GM10248 (cell line): ENCODE data around the gene PLOD1.

Experiments
- CTCF ChIA-PET: fragments of 300-600 bp; sonication (Branson Sonifier 250); formaldehyde crosslinking; extraction: SDS; loops from one replicate; lab custom pipeline; 2021; ENCODE audit warnings: antibody characterized with exemption; lab: Yijun Ruan, JAX
- POLR2A ChIA-PET: fragments of 350-650 bp; sonication (Branson Sonifier 250); formaldehyde crosslinking; extraction: SDS; loops from one replicate; lab custom pipeline; 2020; ENCODE audit warnings: antibody characterized with exemption; lab: Yijun Ruan, JAX
- DNase-seq: peaks from one replicate; pipeline ENCODE4 v3.0.0; 2012; ENCODE audit errors: extremely low spot score
- TF ChIP-seq, protein P1 (sequence below): IDR thresholded peaks from 2 replicates; pipeline ENCODE4 v1.5.1; 2012; ENCODE audit warnings: mild to moderate bottlenecking, low read depth; ENCODE audit errors: extremely low read depth, missing control alignments, control extremely low read depth

Gene PLOD1

GRCh38 chr1:12001249-12001917 lies 66.9 kb downstream of the PLOD1 start:
- CTCF ChIA-PET = interaction anchor here (0.6 to 4.2 kb wide), 9 partner anchors 9 to 78 kb away, joined by 3 to 26 read pairs (median 5); no protein-coding TSS in a partner anchor
- POLR2A ChIA-PET = no interaction called here
- no peak for DNase-seq

DNA sequence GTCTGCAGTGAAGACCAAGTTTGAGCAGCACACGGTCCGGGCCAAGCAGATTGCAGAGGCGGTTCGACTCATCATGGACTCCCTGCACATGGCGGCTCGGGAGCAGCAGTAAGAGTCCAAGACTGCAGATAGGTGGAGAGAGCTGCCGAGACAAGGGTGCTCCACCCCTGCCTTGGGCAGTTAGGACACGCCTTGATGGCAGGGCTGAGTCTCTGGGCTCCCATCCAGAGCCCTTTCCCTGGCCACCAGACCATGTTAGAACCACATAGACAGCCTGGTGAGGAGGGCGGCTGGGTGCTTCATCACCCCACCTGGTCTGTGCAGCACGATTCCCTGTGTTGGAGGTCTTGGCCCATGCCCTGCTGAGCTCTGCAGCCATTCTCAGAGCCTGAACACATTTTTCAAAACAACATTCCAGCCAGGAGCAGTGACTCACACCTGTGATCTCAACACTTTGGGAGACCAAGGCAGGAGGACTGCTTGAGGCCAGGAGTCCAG lies 67.5 kb downstream of the PLOD1 start:
- POLR2A ChIA-PET = no interaction called here
- TF ChIP-seq, protein P1, sequence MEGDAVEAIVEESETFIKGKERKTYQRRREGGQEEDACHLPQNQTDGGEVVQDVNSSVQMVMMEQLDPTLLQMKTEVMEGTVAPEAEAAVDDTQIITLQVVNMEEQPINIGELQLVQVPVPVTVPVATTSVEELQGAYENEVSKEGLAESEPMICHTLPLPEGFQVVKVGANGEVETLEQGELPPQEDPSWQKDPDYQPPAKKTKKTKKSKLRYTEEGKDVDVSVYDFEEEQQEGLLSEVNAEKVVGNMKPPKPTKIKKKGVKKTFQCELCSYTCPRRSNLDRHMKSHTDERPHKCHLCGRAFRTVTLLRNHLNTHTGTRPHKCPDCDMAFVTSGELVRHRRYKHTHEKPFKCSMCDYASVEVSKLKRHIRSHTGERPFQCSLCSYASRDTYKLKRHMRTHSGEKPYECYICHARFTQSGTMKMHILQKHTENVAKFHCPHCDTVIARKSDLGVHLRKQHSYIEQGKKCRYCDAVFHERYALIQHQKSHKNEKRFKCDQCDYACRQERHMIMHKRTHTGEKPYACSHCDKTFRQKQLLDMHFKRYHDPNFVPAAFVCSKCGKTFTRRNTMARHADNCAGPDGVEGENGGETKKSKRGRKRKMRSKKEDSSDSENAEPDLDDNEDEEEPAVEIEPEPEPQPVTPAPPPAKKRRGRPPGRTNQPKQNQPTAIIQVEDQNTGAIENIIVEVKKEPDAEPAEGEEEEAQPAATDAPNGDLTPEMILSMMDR = no peak
- CTCF ChIA-PET = interaction anchor here (0.8 to 4.2 kb wide), 8 partner anchors 8 to 78 kb away, joined by 3 to 26 read pairs (median 5); no protein-coding TSS in a partner anchor
- DNase-seq = no peak

More at GRCh38 chr1:12001249-12001917, 66.9 kb downstream of the PLOD1 start:
- TF ChIP-seq, protein P1 = peak; percentile 69

DNA sequence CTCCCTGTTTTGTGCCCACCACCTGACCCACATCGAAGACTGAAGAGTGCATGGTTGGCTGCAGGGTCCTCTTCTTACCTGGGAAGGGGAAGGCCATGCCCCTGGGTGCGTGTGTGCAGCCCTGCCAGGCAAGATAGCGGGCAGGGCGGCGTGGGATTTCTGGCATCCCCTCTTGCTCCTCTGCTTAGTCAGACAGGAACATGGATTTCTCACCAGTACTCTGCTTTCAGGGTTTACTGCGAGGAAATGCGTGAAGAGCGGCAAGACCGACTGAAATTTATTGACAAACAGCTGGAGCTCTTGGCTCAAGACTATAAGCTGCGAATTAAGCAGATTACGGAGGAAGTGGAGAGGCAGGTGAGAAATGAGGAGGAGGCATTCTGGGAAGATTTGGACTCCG lies 69.2 kb downstream of the PLOD1 start:
- DNase-seq = no peak
- TF ChIP-seq, protein P1 = no peak
- POLR2A ChIA-PET = interaction anchor here (1.7 kb wide), 1 partner anchor 15 kb away, joined by 5 read pairs; the partner anchor contains the start of gene MIIP
- CTCF ChIA-PET = interaction anchor here (1.0 to 2.7 kb wide), 6 partner anchors 11 to 48 kb away, joined by 3 to 11 read pairs (median 4); no protein-coding TSS in a partner anchor

DNA sequence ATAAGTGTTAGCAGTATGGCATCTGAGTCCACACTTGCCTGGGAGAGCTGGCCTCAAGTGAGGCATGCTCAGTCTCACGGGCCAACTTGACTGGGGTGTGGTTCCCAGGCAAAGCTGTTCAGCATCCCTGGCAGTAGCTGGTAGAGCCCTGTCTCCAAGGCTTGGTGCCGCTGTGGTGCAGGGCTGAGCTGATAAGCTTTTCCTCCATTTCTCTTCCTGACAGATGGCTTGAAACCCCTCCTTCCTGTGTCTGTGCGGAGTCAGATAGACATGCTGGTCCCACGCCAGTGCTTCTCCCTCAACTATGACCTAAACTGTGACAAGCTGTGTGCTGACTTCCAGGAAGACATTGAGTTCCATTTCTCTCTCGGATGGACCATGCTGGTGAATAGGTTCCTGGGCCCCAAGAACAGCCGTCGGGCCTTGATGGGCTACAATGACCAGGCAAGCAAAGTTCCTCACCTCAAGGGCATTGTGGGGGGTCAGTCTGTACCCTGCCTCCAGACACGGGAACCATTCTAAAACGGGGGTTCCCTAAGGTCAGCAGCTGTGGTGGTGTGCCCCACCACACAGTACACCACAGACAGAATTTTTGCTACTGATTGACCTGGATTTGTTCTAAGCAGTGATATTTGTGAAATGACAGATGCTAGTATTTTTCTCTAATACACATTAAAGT lies 71.1 kb downstream of the PLOD1 start:
- TF ChIP-seq, protein P1 = no peak
- ChIA-PET POLR2A (interaction anchor here (0.6 to 1.7 kb wide), 3 partner anchors 14 to 97 kb away, joined by 3 to 5 read pairs (median 4); partner anchors contain the start of gene MIIP), CTCF (interaction anchor here (1.1 to 2.7 kb wide), 7 partner anchors 11 to 74 kb away, joined by 3 to 11 read pairs (median 6); partner anchors contain the start of gene MIIP)
- no peak for DNase-seq

DNA sequence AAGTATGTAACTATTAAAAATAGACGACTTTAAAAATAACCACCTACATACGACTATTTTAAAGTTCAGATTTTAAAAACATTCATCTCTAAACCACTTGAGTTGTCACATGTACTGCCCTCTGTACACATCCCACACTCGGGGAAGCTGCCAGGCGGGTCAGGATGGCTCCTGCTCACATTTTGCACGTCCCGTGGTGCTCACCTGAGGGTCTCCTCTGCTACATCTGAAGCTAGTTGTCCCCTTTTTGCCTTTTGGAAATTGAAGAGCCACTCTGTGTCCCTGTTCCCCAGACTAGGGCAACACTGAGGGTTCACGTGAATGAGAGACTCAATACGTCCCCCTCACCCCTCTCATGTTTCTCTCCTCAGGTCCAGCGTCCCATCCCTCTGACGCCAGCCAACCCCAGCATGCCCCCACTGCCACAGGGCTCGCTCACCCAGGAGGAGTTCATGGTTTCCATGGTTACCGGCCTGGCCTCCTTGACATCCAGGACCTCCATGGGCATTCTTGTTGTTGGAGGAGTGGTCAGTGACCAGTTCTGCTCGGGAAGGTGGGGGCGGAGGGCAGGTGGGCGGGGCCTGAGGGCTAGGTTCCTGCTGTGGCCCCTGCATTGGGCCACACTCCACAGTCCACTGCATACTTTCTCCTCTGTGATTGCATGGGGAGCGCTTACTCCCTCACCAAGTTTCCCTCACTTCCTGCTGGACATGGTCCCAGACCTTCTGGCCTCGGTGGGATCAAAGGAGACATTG lies 71.8 kb downstream of the PLOD1 start:
- TF ChIP-seq, protein P1 = no peak
- CTCF ChIA-PET = interaction anchor here (1.1 to 2.7 kb wide), 4 partner anchors 10 to 73 kb away, joined by 5 to 11 read pairs (median 9); no protein-coding TSS in a partner anchor
- POLR2A ChIA-PET = no interaction called here
- no peak for DNase-seq
